ENCODE data around the gene DTYMK. TPM values are rescaled to one million over a fixed set of nuclear protein-coding genes. Genes with fewer than 3 reads are reported as not detected.

Gene DTYMK
- total RNA-seq, 1 experiment from 2014 or later = 88.1 TPM

GRCh38 chr2:241657786-241658254 lies 28.8 kb downstream of the DTYMK start:
- no peak for DNase-seq (ENCODE audit: low spot score)
- Mint-ChIP-seq H3K4me1 (no peaks in the 10 kb centered on the region), H3K36me3 (peaks cover 57% of the 10 kb centered on the region), H3K27me3 (ENCODE audit: low read depth) (no peaks in the 10 kb centered on the region), H3K27ac (no peak overlapping the region), H3K4me3 (no peak overlapping the region), H3K9me3 (no peaks in the 10 kb centered on the region)
- TF ChIP-seq HMGA2 (CRISPR knock-in tag; IDR thresholded peaks at IDR 0.05) (no peak), ZNF423 (CRISPR knock-in tag; IDR thresholded peaks at IDR 0.05) (no peak), JUN (CRISPR knock-in tag; IDR thresholded peaks at IDR 0.05) (no peak), ATF2 (CRISPR knock-in tag; IDR thresholded peaks at IDR 0.05; ENCODE audit: borderline replicate concordance, low read depth) (no peak), SOX15 (CRISPR knock-in tag; IDR thresholded peaks at IDR 0.05) (no peak), ZBTB21 (CRISPR knock-in tag; IDR thresholded peaks at IDR 0.05; ENCODE audit: borderline replicate concordance) (no peak)
- TF ChIP-seq, protein P1, sequence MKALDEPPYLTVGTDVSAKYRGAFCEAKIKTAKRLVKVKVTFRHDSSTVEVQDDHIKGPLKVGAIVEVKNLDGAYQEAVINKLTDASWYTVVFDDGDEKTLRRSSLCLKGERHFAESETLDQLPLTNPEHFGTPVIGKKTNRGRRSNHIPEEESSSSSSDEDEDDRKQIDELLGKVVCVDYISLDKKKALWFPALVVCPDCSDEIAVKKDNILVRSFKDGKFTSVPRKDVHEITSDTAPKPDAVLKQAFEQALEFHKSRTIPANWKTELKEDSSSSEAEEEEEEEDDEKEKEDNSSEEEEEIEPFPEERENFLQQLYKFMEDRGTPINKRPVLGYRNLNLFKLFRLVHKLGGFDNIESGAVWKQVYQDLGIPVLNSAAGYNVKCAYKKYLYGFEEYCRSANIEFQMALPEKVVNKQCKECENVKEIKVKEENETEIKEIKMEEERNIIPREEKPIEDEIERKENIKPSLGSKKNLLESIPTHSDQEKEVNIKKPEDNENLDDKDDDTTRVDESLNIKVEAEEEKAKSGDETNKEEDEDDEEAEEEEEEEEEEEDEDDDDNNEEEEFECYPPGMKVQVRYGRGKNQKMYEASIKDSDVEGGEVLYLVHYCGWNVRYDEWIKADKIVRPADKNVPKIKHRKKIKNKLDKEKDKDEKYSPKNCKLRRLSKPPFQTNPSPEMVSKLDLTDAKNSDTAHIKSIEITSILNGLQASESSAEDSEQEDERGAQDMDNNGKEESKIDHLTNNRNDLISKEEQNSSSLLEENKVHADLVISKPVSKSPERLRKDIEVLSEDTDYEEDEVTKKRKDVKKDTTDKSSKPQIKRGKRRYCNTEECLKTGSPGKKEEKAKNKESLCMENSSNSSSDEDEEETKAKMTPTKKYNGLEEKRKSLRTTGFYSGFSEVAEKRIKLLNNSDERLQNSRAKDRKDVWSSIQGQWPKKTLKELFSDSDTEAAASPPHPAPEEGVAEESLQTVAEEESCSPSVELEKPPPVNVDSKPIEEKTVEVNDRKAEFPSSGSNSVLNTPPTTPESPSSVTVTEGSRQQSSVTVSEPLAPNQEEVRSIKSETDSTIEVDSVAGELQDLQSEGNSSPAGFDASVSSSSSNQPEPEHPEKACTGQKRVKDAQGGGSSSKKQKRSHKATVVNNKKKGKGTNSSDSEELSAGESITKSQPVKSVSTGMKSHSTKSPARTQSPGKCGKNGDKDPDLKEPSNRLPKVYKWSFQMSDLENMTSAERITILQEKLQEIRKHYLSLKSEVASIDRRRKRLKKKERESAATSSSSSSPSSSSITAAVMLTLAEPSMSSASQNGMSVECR (CRISPR knock-in tag; IDR thresholded peaks at IDR 0.05; ENCODE audit: borderline replicate concordance) = no peak
- CTCF ChIA-PET = interaction anchor here (1.0 kb wide), 1 partner anchor 9 kb away, joined by 3 read pairs; no protein-coding TSS in a partner anchor
- ATAC-seq = no peak
- POLR2A ChIA-PET = no interaction called here

DNA sequence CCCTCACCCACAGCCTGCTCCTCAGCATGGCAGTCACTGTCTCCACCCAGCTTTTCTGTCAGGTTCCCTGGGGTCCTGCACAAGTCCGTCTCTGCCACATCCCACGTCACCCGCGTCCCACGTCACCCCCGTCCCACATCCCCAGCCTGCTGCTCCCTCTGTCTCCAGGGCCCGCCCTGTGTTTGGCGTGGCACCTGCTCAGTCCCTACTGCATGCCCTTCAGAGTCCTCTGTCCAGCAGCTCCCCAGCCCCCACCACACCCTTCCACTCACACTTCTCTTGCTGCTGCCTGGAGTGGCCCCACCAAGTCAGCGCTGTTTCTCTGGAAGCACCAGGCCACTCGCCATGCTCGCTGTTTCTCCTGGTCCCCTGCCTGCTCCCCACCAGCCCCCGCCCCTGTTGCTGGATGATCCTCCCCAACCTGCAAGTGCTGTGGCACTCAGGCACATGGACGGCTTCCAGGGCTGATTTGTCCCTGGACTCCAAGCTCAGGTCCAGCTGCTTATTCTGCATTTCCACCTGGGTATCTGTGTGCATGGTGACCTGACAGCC lies 30.3 kb downstream of the DTYMK start:
- POLR2A ChIA-PET = no interaction called here
- ATAC-seq (no peak), DNase-seq (ENCODE audit: low spot score) (no peak)
- Mint-ChIP-seq H3K36me3 (peaks cover 63% of the 10 kb centered on the region), H3K27ac (no peak overlapping the region), H3K4me3 (no peak overlapping the region), H3K9me3 (no peaks in the 10 kb centered on the region), H3K4me1 (no peaks in the 10 kb centered on the region), H3K27me3 (ENCODE audit: low read depth) (no peaks in the 10 kb centered on the region)
- CTCF ChIA-PET = no interaction called here
- no peak for TF ChIP-seq FOXP1 (CRISPR knock-in tag; IDR thresholded peaks at IDR 0.05; ENCODE audit: borderline replicate concordance)
- TF ChIP-seq CBFB (CRISPR knock-in tag; IDR thresholded peaks at IDR 0.05; ENCODE audit: low read depth) = no peak
- TF ChIP-seq MYBL2 (CRISPR knock-in tag; IDR thresholded peaks at IDR 0.05) = no peak
- TF ChIP-seq RORB (CRISPR knock-in tag; IDR thresholded peaks at IDR 0.05) = no peak
- TF ChIP-seq ZNF396 (CRISPR knock-in tag; IDR thresholded peaks at IDR 0.05; ENCODE audit: borderline replicate concordance) = no peak
- TF ChIP-seq, protein P2, sequence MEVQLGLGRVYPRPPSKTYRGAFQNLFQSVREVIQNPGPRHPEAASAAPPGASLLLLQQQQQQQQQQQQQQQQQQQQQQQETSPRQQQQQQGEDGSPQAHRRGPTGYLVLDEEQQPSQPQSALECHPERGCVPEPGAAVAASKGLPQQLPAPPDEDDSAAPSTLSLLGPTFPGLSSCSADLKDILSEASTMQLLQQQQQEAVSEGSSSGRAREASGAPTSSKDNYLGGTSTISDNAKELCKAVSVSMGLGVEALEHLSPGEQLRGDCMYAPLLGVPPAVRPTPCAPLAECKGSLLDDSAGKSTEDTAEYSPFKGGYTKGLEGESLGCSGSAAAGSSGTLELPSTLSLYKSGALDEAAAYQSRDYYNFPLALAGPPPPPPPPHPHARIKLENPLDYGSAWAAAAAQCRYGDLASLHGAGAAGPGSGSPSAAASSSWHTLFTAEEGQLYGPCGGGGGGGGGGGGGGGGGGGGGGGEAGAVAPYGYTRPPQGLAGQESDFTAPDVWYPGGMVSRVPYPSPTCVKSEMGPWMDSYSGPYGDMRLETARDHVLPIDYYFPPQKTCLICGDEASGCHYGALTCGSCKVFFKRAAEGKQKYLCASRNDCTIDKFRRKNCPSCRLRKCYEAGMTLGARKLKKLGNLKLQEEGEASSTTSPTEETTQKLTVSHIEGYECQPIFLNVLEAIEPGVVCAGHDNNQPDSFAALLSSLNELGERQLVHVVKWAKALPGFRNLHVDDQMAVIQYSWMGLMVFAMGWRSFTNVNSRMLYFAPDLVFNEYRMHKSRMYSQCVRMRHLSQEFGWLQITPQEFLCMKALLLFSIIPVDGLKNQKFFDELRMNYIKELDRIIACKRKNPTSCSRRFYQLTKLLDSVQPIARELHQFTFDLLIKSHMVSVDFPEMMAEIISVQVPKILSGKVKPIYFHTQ (CRISPR knock-in tag; IDR thresholded peaks at IDR 0.05) = no peak
- no peak for TF ChIP-seq AFF4 (CRISPR knock-in tag; IDR thresholded peaks at IDR 0.05; ENCODE audit: borderline replicate concordance)
- TF ChIP-seq CREB1 (CRISPR knock-in tag; IDR thresholded peaks at IDR 0.05) = no peak
- no peak for TF ChIP-seq GABPB1 (CRISPR knock-in tag; IDR thresholded peaks at IDR 0.05)
- no peak for TF ChIP-seq PRRX2 (CRISPR knock-in tag; IDR thresholded peaks at IDR 0.05)
- TF ChIP-seq NFATC4 (CRISPR knock-in tag; IDR thresholded peaks at IDR 0.05) = no peak
- TF ChIP-seq, protein P3, sequence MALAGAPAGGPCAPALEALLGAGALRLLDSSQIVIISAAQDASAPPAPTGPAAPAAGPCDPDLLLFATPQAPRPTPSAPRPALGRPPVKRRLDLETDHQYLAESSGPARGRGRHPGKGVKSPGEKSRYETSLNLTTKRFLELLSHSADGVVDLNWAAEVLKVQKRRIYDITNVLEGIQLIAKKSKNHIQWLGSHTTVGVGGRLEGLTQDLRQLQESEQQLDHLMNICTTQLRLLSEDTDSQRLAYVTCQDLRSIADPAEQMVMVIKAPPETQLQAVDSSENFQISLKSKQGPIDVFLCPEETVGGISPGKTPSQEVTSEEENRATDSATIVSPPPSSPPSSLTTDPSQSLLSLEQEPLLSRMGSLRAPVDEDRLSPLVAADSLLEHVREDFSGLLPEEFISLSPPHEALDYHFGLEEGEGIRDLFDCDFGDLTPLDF (CRISPR knock-in tag; IDR thresholded peaks at IDR 0.05) = no peak
- TF ChIP-seq, protein P4, sequence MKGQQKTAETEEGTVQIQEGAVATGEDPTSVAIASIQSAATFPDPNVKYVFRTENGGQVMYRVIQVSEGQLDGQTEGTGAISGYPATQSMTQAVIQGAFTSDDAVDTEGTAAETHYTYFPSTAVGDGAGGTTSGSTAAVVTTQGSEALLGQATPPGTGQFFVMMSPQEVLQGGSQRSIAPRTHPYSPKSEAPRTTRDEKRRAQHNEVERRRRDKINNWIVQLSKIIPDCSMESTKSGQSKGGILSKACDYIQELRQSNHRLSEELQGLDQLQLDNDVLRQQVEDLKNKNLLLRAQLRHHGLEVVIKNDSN (CRISPR knock-in tag; IDR thresholded peaks at IDR 0.05) = no peak
- no peak for TF ChIP-seq FOXK1 (CRISPR knock-in tag; IDR thresholded peaks at IDR 0.05)
- TF ChIP-seq TEAD1 (CRISPR knock-in tag; IDR thresholded peaks at IDR 0.05) = no peak
